Astrocyte (in vitro differentiated cells and primary cell): ENCODE data around the gene RELN.

Experiments
- EZH2 ChIP-seq: IDR thresholded peaks from 2 replicates; pipeline ENCODE4 v1.6.1; 2012; ENCODE audit warnings: mild to moderate bottlenecking, low read length, inconsistent platforms; ENCODE audit not compliant: insufficient read depth
- TF ChIP-seq, protein P1 (sequence below): IDR thresholded peaks from 2 replicates; pipeline ENCODE4 v1.5.1; 2011; ENCODE audit warnings: low read depth, mild to moderate bottlenecking, inconsistent platforms, low read length, moderate library complexity; ENCODE audit not compliant: insufficient read depth

DNA sequence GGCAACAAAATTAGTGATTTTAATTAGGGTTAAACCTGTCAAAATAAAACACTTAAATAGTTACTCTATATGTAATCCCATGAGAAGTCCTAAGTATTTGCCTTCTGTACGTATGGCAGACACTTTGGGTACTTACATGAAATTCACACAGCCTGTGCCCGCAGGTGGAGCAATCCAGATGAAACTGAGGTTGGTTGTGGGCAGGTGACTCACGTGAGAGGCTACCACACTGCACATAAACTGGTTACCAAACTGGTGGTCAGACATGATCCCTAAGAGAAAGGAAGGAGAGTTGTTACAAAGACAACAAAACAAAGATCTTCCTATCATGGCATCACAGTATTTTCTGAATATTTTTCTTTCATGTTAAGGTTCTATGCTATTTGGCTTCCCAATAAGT lies 156.1 kb downstream of the RELN start:
- TF ChIP-seq, protein P1, sequence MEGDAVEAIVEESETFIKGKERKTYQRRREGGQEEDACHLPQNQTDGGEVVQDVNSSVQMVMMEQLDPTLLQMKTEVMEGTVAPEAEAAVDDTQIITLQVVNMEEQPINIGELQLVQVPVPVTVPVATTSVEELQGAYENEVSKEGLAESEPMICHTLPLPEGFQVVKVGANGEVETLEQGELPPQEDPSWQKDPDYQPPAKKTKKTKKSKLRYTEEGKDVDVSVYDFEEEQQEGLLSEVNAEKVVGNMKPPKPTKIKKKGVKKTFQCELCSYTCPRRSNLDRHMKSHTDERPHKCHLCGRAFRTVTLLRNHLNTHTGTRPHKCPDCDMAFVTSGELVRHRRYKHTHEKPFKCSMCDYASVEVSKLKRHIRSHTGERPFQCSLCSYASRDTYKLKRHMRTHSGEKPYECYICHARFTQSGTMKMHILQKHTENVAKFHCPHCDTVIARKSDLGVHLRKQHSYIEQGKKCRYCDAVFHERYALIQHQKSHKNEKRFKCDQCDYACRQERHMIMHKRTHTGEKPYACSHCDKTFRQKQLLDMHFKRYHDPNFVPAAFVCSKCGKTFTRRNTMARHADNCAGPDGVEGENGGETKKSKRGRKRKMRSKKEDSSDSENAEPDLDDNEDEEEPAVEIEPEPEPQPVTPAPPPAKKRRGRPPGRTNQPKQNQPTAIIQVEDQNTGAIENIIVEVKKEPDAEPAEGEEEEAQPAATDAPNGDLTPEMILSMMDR: no peak
- no peak for TF ChIP-seq EZH2
